ENCODE data around the gene AANAT.

DNA sequence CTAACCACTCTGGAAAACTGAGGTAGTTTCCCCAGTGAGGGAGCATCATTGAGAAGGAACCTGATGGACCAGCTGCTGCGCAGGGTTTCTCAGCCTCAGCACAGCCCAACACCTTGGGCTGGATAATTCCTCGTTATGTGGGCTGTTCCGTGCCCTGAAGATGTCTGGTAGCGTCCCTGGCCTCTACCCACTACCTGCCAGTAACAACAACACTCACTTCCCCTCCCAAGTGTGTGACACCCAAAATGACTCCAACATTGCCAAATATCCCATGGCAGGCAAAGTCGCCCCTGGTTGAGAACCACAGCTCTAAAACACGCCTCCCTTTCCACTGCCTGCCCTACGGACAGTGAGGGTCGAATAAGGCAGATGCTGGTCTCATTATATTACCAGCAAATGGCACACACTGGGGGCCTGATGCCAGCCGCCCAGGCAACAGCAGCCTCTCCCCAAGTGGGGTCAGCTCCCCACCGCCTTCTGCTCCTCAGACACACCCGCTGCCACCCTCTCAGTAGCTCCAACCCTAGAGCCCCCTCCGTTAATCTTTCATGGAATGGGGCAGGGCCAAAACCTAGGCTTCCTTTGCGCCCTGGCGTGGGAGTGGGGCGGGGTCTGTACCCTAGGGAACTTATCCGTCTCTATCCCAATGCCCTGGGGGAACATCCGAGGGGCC, 32.8 kb downstream of the AANAT start:
- TF ChIP-seq, protein P1, sequence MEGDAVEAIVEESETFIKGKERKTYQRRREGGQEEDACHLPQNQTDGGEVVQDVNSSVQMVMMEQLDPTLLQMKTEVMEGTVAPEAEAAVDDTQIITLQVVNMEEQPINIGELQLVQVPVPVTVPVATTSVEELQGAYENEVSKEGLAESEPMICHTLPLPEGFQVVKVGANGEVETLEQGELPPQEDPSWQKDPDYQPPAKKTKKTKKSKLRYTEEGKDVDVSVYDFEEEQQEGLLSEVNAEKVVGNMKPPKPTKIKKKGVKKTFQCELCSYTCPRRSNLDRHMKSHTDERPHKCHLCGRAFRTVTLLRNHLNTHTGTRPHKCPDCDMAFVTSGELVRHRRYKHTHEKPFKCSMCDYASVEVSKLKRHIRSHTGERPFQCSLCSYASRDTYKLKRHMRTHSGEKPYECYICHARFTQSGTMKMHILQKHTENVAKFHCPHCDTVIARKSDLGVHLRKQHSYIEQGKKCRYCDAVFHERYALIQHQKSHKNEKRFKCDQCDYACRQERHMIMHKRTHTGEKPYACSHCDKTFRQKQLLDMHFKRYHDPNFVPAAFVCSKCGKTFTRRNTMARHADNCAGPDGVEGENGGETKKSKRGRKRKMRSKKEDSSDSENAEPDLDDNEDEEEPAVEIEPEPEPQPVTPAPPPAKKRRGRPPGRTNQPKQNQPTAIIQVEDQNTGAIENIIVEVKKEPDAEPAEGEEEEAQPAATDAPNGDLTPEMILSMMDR (IDR thresholded peaks at IDR 0.05) = no peak
- TF ChIP-seq POLR2A (IDR thresholded peaks at IDR 0.05) = no peak
